Peyer's patch (tissue), 4 donors: Measurements from ENCODE around the gene NOD1.

Source experiments
- POLR2A ChIP-seq, 2 donors: fragments of 450-650 bp; IDR thresholded peaks; one replicate each; pipeline ENCODE4 v1.5.1; 2017; ENCODE audit warnings: antibody characterized with exemption in 2 of 2, mild to moderate bottlenecking in 2 of 2, moderate library complexity in 2 of 2
- TF ChIP-seq, protein P1 (sequence below), 6 experiments: fragments of 450-650 bp in 4 of 6; fragments of 200-600 bp in 2 of 6; sonication (generic) in 1 of 6; IDR thresholded peaks; one replicate each; pipeline ENCODE4 v1.5.1; 2017 to 2019; ENCODE audit warnings: antibody characterized with exemption in 6 of 6, mild to moderate bottlenecking in 3 of 6, moderate library complexity in 1 of 6

DNA sequence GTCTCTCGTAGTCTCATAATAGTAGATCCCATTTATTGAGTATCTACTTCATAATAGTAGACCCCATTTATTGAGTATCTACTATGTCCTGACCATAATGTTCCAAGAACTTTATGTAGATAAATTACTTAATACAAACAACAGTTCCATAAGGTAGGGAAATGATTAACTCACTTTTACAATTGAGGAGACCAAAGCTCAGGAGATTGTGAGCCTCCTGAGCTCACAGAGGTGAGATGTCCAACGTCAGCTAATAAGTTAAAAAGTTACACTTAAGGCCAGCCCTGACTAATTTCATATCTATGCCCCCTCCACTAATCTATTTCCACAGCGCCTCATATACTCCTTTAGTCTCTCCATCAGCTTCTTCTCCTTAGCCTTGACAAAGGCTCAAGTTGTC lies 43.6 kb upstream of the NOD1 start:
- TF ChIP-seq, protein P1, sequence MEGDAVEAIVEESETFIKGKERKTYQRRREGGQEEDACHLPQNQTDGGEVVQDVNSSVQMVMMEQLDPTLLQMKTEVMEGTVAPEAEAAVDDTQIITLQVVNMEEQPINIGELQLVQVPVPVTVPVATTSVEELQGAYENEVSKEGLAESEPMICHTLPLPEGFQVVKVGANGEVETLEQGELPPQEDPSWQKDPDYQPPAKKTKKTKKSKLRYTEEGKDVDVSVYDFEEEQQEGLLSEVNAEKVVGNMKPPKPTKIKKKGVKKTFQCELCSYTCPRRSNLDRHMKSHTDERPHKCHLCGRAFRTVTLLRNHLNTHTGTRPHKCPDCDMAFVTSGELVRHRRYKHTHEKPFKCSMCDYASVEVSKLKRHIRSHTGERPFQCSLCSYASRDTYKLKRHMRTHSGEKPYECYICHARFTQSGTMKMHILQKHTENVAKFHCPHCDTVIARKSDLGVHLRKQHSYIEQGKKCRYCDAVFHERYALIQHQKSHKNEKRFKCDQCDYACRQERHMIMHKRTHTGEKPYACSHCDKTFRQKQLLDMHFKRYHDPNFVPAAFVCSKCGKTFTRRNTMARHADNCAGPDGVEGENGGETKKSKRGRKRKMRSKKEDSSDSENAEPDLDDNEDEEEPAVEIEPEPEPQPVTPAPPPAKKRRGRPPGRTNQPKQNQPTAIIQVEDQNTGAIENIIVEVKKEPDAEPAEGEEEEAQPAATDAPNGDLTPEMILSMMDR (IDR thresholded peaks at IDR 0.05) = no peak
- no peak for TF ChIP-seq POLR2A (IDR thresholded peaks at IDR 0.05)
